Epithelial cell of esophagus (primary cell): ENCODE measurements around the gene DLGAP1.

Experiments used
- DNase-seq: peaks from one replicate; pipeline ENCODE4 v3.0.0; 2010; ENCODE audit warnings: low read depth
- H3K4me3 ChIP-seq: 2 replicates; pipeline ENCODE4 v1.5.1; 2011; ENCODE audit warnings: mild to moderate bottlenecking, low read length, control low read depth
- CTCF ChIP-seq: IDR thresholded peaks from 2 replicates; pipeline ENCODE4 v1.5.1; 2011; ENCODE audit warnings: low read depth, mild to moderate bottlenecking, low read length, control low read depth, inconsistent platforms; ENCODE audit not compliant: insufficient read depth; ENCODE audit errors: missing control alignments

Gene DLGAP1

DNA sequence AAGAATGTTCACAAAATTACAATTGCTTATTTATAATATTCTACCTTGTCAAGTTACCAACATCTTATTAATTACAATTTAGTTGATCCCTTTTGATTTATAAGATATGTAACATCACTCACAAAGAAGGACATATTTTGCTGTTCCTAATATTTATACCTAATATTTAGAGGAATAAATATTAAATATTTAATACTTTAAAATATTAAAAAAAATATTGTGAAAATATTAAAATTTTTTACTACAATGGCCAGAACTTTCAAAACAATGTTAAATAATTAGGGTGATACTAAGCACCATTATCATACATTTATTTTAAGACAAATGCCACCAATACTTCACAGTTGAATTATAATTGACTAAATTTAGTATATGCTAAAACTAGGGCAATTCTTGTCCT is 254.7 kb downstream of the DLGAP1 start:
- TF ChIP-seq CTCF, result no peak
- no peak overlapping the region for H3K4me3 ChIP-seq
- DNase-seq, result no peak

- DNase-seq, result no peak
- no peak for TF ChIP-seq CTCF
- H3K4me3 ChIP-seq, result no peak overlapping the region
These were observed 256.2 kb downstream of the DLGAP1 start for GRCh38 chr18:4198956-4199355.

GRCh38 chr18:4196351-4196750 is 258.8 kb downstream of the DLGAP1 start:
- TF ChIP-seq CTCF, result no peak

GRCh38 chr18:4193086-4193485 is 262.0 kb downstream of the DLGAP1 start:
- no peak overlapping the region for H3K4me3 ChIP-seq
- no peak for TF ChIP-seq CTCF
- DNase-seq, result no peak

More at GRCh38 chr18:4196351-4196750, 258.8 kb downstream of the DLGAP1 start:
- H3K4me3 ChIP-seq, result no peak overlapping the region
- no peak for DNase-seq

DNA sequence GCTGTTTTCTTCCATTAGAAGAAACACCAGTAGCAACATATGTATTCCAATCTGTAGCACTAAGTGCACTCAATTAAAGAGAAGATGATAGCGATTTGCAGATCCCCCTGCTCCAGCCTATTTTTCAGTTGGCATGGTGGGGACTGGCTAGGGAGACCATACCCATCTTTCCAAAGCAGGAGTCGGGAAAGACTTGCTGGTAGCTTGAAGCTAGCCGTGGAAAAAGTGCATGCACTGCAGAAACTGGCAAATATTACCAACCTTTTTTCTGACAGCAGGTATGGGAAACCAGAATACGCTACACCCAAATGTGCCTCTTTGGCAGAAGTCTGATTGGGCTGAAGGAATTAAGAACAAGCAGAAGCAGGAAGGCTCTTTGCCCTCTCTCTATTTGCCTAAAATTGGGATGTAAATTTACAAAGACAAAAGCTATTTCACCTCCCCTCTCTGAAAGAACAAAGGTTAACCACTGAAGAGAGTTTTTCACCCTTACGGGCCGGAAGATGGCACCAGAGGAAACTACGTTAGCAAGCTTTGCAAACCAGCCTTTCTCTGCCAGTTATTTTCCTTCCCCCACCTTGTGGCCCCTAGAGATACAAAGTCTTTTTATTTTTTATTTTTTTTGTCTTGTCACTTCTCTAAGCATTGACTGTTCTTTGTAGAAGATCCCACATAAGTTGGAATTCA is 273.1 kb downstream of the DLGAP1 start:
- no peak for TF ChIP-seq CTCF
- DNase-seq, result no peak
- no peak overlapping the region for H3K4me3 ChIP-seq

DNA sequence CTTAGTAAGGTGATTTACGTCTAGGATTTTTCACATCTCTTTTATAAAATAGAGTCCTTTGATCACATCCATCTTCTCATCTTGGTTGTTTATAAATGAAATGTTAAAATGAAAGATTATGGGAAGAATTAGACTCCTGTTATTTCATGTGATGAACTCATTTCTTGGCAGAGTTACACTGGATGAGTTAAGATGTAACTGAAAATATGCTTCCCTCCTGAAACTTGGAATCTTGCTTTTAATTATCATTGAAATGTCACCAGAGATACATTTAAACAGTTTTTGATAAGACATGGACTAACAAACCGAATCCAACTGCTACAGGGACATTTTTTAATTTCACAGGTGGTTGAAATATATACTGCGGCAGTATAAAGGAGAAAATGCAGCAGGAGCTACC is 274.0 kb downstream of the DLGAP1 start:
- H3K4me3 ChIP-seq, result no peak overlapping the region
- no peak for TF ChIP-seq CTCF
- DNase-seq, result no peak
